CD4-positive, alpha-beta T cell treated with Interferon alpha-2 for 1 hour (primary cell): ENCODE measurements around the gene ARL4D.
"Not testable (repeated sequence)": the region's sequence is repeated elsewhere in the genome, so short reads cannot be mapped to it uniquely, and the experiment has no call there.

Experiments
- DNase-seq, 2 donors: peaks; one replicate each; pipeline ENCODE4 v3.0.0-alpha.2; 2020 to 2022

The ARL4D gene

DNA sequence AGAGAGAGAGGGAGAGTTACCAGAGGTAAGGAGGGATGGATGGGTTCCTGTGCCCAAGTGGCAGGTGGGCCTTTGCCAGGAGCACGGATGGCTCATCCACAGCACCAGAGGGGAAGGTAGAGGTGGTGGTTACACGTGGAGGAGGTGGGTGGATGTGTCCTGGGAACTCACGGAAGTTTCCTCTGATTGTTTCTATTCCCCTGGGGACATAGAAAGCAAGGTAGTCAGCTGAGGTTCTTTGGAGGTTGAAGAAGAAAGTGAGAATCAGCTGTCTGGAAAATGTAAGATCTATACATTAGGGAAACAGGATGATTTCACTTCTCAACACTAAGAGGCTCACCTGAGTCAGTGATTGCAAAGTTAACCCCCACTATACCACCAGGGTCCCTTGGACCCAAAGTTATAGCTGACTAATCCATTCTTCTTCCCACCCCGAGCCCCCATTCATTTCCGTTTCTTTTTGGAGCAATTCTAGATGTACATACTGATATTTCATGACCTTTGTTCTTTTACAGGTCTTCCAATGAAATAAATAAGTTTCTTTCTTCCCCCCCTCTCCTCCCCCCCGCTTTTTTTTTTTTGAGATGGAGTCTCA, 27.5 kb upstream of the ARL4D start:
- DNase-seq: no peak

DNA sequence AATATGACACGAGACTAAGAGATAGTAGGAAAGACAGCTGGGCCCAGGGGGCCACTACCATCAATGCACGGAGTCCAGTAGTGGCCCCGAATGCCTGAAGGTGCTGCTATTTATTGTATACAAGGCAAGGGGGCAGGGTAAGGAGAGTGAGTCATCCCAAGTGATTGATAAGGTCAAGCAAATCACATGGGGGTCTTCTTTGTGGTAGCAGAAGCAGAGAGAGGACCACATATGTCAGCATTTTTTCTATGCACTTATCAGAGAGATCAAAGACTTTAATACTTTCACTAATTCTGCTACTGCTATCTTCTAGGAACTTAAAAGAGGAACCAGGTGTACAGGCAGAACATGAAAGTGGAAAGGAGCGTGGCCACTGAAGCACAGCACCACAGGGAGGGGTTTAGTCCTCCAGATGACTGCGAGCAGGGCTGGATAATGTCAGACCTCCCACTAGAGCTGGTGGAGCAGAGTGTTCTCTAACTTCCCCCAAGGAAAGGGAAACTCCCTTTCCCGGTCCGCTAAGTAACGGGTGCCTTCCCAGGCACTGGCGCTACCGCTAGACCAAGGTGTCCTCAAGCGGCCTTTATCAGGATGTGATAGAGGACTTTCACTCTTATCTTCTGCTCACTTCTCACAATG, 26.4 kb upstream of the ARL4D start:
- DNase-seq: peak in 1 of 2 donors; percentile 70

DNA sequence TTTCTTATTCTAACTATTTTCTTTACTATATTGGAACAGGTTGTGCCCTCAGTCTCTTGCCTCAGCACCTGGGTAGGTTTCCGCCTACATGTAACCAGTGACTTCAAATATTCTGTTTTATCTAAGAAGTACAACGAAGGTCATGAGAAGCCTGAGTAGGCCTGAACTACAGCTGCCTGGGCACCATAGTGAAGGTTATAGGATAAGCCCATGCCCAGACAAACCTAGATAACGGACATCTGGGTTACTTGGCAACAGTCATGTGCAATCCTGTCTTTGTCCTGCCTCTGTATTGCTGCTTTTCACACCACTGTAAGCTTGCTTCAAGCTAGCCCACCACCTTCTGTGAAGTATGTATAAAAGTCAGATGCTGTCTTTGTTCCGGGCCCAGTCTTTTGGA, 25.4 kb upstream of the ARL4D start:
- DNase-seq: no peak

DNA sequence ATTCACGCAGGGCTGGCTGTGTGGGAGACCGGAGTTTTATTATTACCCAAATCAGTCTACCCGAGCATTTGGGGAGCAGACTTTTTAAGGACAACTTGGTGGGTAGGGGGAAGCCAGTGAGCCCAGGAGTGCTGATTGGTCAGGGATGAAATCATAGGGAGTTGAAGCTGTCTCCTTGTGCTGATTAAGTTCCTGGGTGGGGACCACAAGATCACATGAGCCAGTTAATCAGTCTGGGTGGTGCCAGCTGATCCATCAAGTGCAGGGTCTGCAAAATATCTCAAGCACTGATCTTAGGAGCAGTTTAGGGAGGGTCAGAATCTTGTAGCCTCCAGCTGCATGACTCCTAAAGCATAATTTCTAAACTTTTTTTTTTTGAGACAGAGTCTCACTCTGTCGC, 22.9 kb upstream of the ARL4D start:
- peak in 1 of 2 donors; percentile 19 for DNase-seq

DNA sequence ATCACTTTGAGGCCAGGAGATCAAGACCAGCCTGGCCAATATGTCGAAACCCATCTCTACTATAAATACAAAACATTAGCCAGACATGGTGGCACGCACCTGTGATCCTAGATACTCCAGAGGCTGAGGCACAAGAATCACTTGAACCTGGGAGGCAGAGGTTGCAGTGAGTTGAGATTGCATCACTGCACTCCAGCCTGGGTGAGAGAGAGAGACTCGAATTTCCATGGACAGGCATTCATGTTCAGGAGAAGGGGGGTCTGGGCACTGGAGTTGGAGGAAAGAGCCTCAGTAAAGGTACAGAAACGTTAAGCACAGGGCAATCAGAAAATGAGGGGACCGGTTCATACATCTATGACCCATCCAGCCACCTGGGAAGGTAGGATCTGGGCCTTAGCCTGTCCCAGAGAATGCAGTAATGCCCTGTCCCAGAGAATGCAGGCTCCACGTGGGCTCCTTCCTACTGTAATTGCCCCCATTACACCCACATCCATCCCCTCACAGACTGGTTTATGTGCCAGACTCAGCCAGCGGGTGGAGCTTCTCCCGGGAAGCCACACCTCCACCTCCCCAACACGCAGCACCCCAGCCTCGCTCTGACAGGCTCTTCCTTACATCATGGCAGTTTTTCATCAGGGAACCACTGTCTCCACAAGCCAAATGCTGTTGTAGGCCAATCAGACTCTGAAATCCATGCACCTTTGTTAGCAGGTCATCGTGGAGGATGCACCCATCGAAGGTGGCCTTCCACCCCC, 21.6 kb upstream of the ARL4D start:
- no peak for DNase-seq

DNA sequence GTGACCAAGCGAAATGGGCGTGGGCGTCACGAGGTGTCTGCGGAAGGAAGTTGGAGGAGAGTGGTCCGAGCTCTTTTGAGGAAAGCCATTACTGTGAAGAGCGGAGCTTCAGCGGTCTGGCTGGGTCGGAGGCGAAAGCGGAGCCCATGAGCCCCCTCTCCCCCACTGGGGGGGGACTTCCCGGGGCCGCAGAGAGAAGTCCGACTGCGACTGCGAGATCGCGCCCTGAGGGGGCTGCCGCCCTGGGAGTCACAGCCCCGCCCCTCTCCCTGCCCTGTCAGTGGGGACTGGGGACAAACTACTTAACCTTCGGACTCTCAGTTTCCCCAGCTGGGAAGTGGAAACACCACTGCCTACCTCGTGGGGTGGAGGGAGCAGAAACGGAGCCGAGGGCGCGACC, 20.0 kb upstream of the ARL4D start:
- DNase-seq: no peak

DNA sequence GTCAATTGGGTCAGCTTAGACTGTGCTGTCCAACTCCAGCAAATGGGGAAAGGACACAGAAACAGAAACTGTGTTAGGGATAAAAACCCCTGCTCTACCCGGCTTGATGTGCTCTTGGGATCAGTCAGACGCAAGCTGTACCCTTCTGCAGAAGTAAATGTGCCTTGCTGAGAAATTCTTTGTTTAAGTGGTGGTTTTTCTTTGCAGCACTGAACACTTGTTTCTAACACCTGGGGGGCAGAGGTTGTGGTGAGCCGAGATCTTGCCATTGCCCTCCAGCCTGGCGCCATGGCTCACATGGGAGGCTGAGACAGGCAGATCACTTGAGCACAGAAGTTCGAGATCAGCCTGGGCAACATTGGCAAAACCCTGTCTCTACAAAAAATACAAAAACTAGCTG, 18.5 kb upstream of the ARL4D start:
- DNase-seq: no peak

DNA sequence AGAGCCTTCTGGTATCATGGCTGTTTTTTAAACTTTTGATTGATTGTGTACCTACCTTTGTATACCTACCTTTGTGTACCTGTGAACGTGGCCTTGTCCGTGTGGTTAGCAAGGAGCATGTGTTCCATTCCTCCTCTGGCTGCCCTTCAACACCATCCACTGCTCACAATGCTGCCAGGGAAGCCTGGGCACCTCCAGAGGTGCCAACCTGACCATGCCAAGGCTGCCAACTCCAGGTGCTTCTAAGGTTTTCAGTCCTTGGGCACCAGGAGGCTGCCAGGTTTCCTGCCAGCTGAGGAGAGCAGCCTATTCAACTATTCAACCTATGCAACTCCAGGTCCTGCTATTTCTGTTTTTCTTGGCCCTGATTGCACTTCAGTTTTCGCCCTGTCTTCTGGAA, 17.6 kb upstream of the ARL4D start:
- no peak for DNase-seq

DNA sequence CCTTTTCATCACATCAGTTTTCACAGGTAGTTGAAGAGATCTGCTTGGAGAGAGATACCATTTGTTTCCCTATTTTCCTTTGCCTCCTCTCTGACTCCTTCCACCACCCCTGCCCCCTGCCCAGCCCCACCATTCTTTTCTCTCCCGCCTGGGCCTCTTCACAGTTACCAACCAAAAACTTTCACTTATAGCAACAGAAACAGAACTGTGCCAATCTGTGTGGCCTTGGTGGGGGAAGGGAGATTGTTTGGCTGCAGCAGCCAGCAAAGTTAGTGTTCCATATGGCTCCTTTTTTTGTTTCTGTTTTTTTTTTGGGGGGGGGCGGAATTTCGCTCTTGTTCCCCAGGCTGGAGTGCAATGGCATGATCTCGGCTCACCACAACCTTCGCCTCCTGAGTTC, 17.2 kb upstream of the ARL4D start:
- no peak for DNase-seq

DNA sequence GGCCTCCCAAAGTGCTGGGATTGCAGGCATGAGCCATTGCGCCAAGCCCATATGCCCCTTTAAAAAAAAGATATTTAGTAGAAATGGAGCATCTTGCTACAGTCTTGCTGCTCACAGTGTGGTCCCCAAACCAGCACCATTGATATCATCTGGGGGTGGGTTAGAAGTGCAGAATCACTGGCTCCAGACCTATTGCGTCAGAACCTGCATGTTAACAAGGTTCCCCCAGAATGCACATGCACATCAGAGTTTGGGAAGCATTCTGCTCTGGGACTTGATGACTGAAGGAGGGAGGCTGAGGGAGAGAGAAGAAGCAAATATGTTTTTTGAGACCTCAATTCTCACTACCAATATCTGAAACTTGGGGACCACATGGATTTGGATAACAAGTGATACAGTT, 16.0 kb upstream of the ARL4D start:
- no peak for DNase-seq

DNA sequence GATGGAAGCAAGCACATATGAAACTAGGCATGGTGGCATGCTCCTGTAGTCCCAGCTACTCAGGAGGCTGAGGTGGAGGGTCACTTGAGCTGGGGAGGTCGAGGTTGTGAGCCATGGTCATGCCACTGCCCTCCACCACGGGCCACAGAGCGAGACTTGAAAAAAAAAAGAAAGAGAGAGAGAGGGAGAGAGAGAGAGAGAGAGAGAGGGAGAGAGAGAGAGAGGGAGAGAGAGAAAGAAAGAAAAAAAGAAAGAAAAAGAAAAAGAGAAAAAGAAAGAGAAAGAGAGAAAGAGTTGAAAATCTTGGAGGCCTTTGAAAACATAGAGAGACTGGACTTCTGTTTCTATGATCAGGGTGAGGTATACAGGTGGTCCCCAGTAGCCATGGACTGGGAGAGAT, 15.4 kb upstream of the ARL4D start:
- no peak for DNase-seq

DNA sequence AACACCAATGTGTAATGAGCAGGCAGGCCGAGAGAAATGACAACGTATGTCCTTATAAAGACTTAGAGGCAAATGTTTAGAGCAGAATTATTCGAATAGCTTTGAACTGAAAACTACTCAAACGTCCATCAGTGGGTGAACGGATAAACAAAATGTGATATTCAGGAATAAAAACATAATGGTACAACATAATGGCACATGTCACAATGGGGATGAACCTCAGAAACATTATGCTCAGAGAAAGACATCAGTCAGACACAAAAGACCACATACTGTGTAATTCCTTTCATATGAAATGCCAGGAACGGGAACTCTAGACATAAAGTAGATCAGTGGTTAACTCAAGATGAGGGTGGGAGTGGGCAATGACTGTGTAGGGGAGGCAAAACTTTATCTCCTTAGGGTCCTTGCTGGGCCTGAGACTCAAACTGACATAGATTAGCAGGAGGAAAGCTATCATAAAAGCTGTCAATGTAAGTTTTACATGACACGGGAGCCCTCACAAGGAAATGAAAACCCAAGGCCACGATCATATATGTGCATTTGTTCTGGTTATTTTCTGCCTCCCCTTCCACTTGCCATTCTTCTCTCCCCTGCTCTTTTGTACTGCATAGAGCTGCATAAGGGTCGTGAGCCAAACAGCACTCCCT, 14.8 kb upstream of the ARL4D start:
- DNase-seq: no peak

DNA sequence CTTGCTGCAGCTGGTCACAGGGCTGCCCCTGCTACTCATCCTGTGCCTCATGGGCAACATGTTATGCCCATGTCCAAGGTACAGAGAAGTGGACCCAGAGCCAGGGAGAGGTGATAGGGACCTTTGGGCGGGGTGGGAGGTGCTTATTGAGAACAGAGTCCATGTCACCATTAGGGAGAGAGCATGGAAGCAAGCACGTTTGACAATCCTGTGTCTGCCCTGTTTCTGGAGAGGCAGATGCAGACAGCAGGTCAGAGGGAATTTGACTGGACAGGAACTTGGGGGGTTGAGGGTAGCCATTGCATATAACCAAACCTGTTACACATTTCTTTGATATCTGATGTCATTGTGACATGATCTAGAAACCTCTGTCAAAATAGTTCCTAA, 14.3 kb upstream of the ARL4D start:
- no peak for DNase-seq

DNA sequence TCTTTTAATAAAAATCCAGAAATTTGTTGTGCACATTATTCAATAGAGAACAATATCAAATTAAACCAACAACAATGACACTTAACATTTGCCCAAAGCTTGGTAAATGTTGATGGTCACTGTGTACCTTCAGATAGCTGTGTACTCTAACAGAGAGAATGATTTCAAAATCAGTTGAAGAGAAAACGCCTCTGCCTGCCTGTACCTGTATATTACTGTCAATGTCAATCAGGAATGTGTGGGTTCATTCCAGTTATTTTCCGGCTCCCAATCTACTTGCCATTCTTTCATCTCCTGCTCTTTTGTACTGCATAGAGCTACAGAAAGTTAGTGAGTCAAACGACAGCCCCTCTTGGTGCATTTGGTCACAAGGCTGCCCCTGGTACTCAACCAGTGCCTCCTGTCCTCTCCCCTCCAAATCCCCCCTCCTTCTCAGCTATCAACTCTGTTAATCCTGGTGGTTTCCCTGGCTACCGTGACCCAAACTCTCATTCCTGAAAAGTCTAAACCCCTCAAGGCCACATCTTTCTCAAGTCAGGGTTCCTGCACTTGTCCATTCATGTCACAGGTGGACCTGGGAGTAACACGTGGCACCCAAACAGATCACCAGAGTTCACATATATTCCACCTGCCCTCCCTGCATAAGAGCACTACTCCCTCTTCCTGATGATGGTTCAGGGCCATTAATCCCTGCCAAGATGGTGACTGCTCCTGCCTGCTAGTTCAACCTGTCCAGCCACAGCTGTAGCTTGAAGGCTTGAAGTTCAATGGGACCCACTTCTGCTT, 13.6 kb upstream of the ARL4D start:
- DNase-seq: no peak

DNA sequence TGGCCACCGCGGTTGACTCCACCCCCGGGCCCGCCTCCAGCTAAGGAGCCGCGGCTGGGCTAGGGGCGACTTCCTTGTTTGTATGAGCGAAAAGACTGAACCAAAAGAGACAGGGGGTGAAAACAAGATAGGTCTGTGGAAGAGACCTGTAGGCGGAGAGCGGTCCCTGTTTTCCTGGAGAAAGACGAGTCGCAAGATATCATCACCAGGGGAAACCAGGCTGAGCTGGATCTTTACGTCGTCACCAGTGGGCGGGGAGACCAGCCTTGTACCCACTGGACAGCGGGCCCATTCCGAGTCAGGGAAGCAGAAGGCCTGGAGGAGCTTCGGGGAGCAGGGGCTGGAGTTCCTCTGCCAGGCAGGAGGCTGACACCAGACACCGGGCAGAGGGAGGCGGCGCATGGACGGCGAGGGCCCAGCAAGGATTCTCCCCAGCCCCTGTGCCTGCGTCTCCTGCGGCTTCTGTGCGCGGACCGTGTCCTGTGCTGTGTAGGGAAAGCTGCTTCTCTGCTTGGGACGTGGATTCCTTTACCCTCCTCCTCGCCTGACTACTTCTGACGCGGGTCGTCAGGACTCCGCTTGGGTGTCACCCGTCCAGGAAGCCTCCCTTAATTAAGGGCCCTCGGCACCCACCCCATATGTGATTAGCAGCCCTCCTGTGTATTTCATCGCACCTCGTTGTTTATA, 10.3 kb upstream of the ARL4D start:
- peak; percentile 91 to 94 for DNase-seq

DNA sequence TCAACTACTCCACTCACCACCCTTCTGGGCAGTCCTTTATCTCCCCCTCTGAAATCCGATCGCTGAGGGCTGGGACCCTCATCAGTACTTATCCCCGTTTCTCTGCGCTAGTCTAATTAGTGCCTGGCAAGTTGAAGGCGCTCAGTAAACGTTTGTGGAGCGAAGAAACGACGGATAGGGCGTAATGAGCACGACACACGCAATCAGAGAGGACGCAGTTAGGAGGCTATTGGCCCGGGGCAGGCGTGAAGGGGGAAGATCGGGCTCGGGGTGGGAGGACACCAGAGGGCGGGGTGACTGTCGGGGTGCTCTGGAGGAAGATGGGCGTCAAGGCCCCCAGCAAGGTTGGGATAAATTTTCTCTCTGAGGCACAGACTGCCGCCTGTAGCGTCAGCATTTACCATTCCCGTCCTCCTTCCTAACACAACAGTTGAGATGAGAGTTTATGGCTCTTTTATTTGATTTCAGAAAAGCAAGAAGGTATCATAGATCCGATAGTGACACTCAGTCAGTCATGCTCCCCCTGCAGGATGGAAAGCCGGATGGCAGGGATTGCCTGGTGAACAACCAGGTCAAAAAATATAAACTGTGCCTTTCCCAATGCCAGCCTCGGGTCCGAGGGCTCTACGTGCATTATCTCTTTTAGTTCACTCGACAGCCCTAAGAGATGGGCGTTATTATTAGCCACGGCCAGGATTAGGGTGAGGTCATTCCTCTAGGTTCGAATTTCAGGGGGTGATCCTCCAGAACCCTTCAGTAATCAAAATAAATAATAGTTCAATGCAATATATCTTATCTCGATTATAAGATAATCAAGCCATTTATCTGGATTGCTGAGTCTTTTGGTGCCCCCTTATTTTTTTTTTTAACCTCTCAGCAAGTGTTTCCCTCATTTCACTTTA, 9.5 kb upstream of the ARL4D start:
- peak; percentile 85 to 88 for DNase-seq

DNA sequence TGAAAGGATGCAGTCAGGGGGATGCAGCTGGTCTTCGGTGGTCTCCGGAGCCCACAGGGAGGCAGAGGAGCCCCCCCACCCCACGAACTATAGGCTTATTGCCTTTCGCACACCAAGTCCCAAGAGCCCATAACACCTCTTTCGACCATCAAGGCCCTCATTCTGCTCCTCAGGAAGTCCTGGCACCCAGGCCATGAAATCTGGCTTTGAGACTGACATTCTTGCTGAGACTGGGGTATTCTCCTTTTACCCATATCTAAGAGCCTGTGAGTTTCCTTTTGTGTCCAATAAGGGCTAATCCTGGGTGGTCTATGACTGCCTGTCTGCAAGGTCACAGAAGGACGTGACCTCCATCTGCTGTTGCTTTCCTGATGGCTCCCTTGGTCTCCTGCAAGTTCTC, 6.4 kb upstream of the ARL4D start:
- no peak for DNase-seq

DNA sequence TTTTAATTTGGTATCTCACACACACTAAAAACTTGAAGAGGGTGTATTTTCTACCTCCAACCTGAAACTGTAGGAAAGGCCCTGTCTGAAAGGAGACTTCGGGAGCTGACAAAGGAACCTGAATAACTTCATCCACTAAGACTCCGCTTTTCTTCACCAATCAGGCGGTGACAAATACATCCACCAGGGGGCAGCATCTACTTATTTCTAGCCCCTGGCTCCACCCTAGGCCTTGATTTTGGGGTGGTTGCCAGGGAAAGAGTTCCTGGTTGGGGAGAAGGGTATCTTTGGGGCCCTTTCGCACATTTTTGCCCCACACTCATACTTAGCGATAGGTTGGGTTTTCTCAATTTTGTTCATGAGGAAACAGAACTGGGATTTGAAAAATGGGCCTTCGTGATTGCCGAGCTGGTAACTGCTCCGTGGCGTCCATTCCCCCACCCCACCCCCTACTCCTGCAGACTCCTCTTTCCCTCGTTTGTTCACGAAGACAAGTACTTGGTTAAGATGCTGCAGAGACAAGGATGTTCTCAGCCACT, 4.8 kb upstream of the ARL4D start:
- peak; percentile 87 to 92 for DNase-seq

DNA sequence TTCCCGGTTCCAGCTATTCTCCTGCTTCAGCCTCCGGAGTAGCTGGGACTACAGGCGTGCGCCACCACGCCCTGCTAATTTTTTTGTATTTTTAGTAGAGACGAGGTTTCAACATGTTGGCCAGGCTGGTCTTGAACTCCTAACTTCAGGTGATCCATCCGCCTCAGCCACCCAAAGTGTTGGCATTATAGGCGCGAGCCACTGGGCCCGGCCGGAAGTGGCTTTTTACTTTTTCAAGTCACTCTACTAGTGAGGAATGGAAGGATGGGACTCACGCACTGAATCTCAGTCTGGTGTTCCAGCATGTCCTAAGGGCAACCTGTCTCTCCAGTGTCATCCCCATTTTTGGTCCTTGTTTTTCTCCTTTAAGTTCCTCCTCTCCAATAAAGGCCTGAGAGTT, 4.1 kb upstream of the ARL4D start:
- DNase-seq: not testable (repeated sequence)

DNA sequence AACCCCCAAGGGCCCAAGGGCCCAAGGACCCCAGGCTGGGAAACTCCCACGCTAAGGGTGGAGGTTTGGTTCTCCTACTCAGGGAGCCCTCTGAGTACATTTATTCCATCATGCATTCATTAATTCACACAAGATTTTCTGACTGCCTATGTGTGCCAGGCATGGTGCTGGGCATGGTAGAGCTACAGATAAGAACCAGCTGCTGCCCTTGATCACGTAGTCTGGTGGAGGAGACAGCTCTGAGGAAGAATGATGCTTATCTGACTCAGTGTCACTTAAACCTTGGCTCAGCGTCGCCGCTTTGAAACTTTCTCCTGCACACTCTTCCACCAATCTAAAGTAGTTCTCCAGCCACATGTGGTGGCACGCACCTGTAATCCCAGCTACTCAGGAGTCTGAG, 3.6 kb upstream of the ARL4D start:
- DNase-seq: no peak

DNA sequence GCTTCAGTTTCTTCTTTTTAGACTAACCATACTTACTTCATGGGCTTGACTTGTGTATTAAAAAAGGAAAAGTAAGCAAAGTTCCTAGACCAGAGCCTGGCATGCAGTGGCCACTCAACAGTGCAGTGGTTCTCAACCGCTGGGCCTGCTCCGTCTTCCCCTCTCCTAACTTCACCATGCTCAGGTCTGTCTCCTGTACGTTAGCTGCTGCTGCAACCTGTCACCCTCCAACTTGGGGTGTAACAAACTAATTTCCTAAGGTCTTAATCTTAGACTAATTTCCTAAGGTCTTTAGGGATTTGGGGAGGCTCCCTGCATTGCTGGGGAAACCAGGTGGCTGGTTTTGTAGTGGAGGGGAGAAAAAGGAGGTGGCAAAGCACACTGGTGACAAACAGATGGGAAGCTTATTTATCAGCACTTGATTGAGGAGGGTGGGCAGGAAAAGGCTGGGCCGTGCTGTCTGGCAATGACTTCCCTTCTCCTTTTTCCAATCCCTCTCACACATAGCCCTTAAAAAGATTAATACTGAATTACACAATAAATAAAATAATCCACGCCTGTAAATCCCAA, 2.2 kb upstream of the ARL4D start:
- DNase-seq: no peak
